PC-3 (cell line): ENCODE data around the gene ATP6V0E2. TPM values are rescaled to one million over a fixed set of nuclear protein-coding genes. Genes with fewer than 3 reads are reported as not detected.

Experiments used
- ATAC-seq: fragments of 200-7000 bp; cut with Tn5 transposase; 2 replicates; pipeline ENCODE4 v1.9.1; 2020; ENCODE audit warnings: mild to moderate bottlenecking, moderate library complexity
- BruUV-seq: library from RNA; stranded (reverse); fragments of 400-500 nt; replicated peaks from 2 replicates; lab custom pipeline; 2021; lab: Mats Ljungman, UMichigan
- CTCF ChIA-PET: fragments of 300-600 bp; sonication (Branson Sonifier 250); formaldehyde crosslinking; loops from one replicate; lab custom pipeline; 2022; ENCODE audit warnings: antibody characterized with exemption; lab: Charles Lee
- POLR2A ChIA-PET: fragments of 300-600 bp; sonication (Branson Sonifier 250); formaldehyde crosslinking; loops from one replicate; lab custom pipeline; 2022; ENCODE audit warnings: antibody characterized with exemption; ENCODE audit not compliant: unreplicated experiment; lab: Charles Lee
- DNase-seq: peaks from one replicate; pipeline ENCODE4 v3.0.0-alpha.2; 2015
- H2AFZ ChIP-seq: fragments of 300-600 bp; sonication (generic); 2 replicates; pipeline ENCODE4 v1.6.0; 2016; ENCODE audit warnings: antibody characterized with exemption, low read length
- H3F3A ChIP-seq: fragments of 300-600 bp; sonication (generic); one replicate; pipeline ENCODE4 v1.6.0; 2017; ENCODE audit warnings: antibody characterized with exemption, low read length, control low read depth, mild to moderate bottlenecking; ENCODE audit not compliant: unreplicated experiment
- H3K27ac ChIP-seq: fragments of 300-600 bp; sonication (generic); 2 replicates; pipeline ENCODE4 v1.5.1; 2016; ENCODE audit warnings: mild to moderate bottlenecking, low read length
- H3K27me3 ChIP-seq: fragments of 300-600 bp; sonication (generic); 2 replicates; pipeline ENCODE4 v1.6.1; 2016; ENCODE audit warnings: low read length, mixed read lengths
- H3K36me3 ChIP-seq: fragments of 300-600 bp; sonication (generic); 2 replicates; pipeline ENCODE4 v1.6.1; 2016; ENCODE audit warnings: low read depth, mixed run types, low read length, mixed read lengths
- H3K4me1 ChIP-seq: fragments of 300-600 bp; sonication (generic); 2 replicates; pipeline ENCODE4 v1.5.1; 2016; ENCODE audit warnings: low read length; ENCODE audit not compliant: insufficient read depth
- H3K4me2 ChIP-seq: fragments of 300-600 bp; sonication (generic); 2 replicates; pipeline ENCODE4 v1.6.0; 2016; ENCODE audit warnings: low read length
- H3K4me3 ChIP-seq: fragments of 300-600 bp; sonication (generic); 2 replicates; pipeline ENCODE4 v1.5.1; 2016; ENCODE audit warnings: mild to moderate bottlenecking, low read length, mixed read lengths
- H3K79me2 ChIP-seq: fragments of 300-600 bp; sonication (generic); 2 replicates; pipeline ENCODE4 v1.6.1; 2017; ENCODE audit warnings: low read length, mixed read lengths
- H3K9ac ChIP-seq: fragments of 300-600 bp; sonication (generic); 2 replicates; pipeline ENCODE4 v1.6.0; 2016; ENCODE audit warnings: mild to moderate bottlenecking, low read length
- H3K9me2 ChIP-seq: fragments of 300-600 bp; sonication (generic); replicated peaks from 2 replicates; pipeline ENCODE4 v1.6.1; 2016; ENCODE audit warnings: mixed run types, low read length, mixed read lengths
- H3K9me3 ChIP-seq: fragments of 300-600 bp; sonication (generic); 2 replicates; pipeline ENCODE4 v1.6.1; 2016; ENCODE audit warnings: low read length, mixed read lengths
- H4K20me1 ChIP-seq: fragments of 300-600 bp; sonication (generic); 2 replicates; pipeline ENCODE4 v1.6.1; 2016; ENCODE audit warnings: low read length, mixed read lengths
- EZH2 ChIP-seq: fragments of 300-600 bp; sonication (generic); IDR thresholded peaks from one replicate; pipeline ENCODE4 v1.6.1; 2017; ENCODE audit warnings: antibody characterized with exemption, mild to moderate bottlenecking, low read length; ENCODE audit not compliant: unreplicated experiment
- EZH2phosphoT487 ChIP-seq: fragments of 300-600 bp; sonication (generic); IDR thresholded peaks from 2 replicates; pipeline ENCODE4 v1.6.1; 2018; ENCODE audit warnings: mild to moderate bottlenecking, antibody characterized with exemption, low read length, borderline replicate concordance
- intact Hi-C: fragments of 100-400 bp; cut with micrococcal nuclease; formaldehyde crosslinking; loops from 2 replicates; pipeline ENCODE4 v1.9.0; 2023
- total RNA-seq: library from RNA; depleted of rRNA; stranded (reverse); fragments of >200 nt; gene quantifications from 2 replicates; pipeline ENCODE4 v1.2.3, GENCODE V29; 2014
- TF ChIP-seq, protein P1 (sequence below): fragments of 300-600 bp; sonication (generic); conservative IDR thresholded peaks from 2 replicates; pipeline ENCODE4 v1.5.1; 2017; ENCODE audit warnings: antibody characterized with exemption, low read depth, mild to moderate bottlenecking, low read length

Gene ATP6V0E2
- total RNA-seq, 1 experiment from 2014 or later, result 78.2 TPM

DNA sequence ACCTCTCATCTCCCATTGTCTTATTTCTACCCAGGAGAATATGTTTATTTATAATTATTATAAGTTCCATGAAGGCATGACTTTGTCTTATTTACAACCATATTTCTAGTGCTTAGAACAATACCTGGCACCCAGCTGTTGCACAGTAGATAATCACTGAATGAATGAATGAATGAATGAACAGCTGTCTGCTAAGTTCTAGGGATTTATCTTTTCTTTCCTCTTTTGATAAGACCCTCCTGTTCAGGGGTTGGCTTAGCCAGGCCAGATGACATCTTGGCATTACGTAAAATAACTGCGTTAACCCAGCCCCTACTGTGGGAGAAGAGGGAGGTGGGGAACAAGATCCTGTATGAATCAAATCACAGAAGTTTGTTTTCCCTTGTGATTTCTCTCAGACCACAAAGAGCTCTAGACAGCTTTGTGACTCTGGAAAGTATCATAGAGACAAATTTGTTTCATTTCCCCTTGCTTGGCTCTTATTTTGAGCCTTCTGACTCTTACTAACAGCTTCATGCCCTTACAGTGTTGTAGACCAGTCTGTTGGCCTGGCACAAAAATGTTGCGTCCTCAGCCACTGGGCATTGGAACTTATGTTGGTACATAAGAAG is 27.2 kb upstream of the ATP6V0E2 start:
- Histone ChIP-seq H3K4me2 (no peak overlapping the region), H3K9me2 (no peaks in the 10 kb centered on the region), H3F3A (no peaks in the 10 kb centered on the region), H2AFZ (no peak overlapping the region), H4K20me1 (no peaks in the 10 kb centered on the region), H3K36me3 (no peaks in the 10 kb centered on the region), H3K27me3 (no peaks in the 10 kb centered on the region), H3K4me3 (no peak overlapping the region), H3K79me2 (no peaks in the 10 kb centered on the region), H3K9ac (no peak overlapping the region), H3K9me3 (no peaks in the 10 kb centered on the region), H3K4me1 (no peaks in the 10 kb centered on the region), H3K27ac (no peak overlapping the region)
- intact Hi-C loops, result no loop called here
- DNase-seq, result no peak
- no TSS peak for BruUV-seq
- ChIA-PET CTCF (no interaction called here), POLR2A (no interaction called here)
- TF ChIP-seq, protein P1, sequence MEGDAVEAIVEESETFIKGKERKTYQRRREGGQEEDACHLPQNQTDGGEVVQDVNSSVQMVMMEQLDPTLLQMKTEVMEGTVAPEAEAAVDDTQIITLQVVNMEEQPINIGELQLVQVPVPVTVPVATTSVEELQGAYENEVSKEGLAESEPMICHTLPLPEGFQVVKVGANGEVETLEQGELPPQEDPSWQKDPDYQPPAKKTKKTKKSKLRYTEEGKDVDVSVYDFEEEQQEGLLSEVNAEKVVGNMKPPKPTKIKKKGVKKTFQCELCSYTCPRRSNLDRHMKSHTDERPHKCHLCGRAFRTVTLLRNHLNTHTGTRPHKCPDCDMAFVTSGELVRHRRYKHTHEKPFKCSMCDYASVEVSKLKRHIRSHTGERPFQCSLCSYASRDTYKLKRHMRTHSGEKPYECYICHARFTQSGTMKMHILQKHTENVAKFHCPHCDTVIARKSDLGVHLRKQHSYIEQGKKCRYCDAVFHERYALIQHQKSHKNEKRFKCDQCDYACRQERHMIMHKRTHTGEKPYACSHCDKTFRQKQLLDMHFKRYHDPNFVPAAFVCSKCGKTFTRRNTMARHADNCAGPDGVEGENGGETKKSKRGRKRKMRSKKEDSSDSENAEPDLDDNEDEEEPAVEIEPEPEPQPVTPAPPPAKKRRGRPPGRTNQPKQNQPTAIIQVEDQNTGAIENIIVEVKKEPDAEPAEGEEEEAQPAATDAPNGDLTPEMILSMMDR, result no peak
- TF ChIP-seq EZH2phosphoT487, result no peak
- TF ChIP-seq EZH2, result no peak
- no peak for ATAC-seq

DNA sequence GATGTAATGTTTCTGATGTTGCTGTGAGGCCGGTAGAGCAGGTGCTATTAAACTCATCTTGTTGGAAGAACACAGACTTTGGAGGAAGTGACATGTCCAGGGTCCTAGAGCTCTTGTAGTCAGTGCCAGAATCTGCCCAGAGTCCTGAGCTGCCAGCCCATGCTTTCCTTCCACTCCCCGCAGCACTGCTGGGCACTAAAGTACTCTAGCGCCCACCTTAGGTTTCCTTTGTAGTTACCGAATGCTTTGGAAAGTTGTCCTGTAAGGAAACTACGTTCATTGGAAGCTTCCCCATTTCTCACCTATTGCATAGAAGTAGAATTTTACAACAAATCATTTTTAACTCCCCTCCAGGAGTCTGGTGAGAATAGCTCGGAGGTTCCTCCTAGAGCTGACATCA is 24.6 kb upstream of the ATP6V0E2 start:
- Histone ChIP-seq H3K4me3 (no peak overlapping the region), H3K9ac (no peak overlapping the region), H3K9me3 (no peaks in the 10 kb centered on the region), H3K36me3 (no peaks in the 10 kb centered on the region), H3K27me3 (no peaks in the 10 kb centered on the region), H3K79me2 (no peaks in the 10 kb centered on the region), H3F3A (no peaks in the 10 kb centered on the region), H3K4me1 (no peaks in the 10 kb centered on the region), H3K9me2 (no peaks in the 10 kb centered on the region), H2AFZ (no peak overlapping the region), H4K20me1 (no peaks in the 10 kb centered on the region), H3K4me2 (no peak overlapping the region), H3K27ac (no peak overlapping the region)
- POLR2A ChIA-PET, result no interaction called here
- intact Hi-C loops, result no loop called here
- no TSS peak for BruUV-seq
- DNase-seq, result no peak
- CTCF ChIA-PET, result no interaction called here
- TF ChIP-seq, protein P1, result 0 out of 2 replicates have a peak, but pooled peaks have one; percentile 20
- no peak for TF ChIP-seq EZH2phosphoT487
- no peak for ATAC-seq

DNA sequence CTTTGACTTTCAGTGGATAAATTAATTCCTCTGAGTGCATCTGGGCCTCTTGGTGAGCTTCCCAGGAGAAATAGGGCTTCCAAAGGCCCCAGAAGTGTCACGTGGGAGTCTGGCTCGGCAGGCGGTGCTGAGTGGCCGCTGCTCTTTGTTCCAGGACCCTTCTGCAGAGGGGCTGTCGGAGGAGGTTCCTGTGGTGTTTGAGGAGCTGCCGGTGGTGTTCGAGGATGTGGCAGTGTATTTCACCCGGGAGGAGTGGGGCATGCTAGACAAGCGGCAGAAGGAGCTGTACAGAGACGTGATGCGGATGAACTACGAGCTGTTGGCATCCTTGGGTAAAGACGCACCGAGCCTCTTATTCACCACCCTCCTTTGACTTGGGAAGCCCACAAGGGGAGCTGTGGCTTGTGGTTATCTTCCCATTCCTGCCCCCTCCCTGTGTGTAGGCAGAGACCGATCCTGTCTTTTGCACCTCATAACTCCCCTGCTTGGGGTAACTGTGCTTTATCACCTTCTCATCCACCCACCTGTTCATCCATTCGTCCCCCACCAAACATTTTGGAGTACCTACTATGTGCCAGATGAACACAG is 23.7 kb upstream of the ATP6V0E2 start:
- no TSS peak for BruUV-seq
- H3K36me3 ChIP-seq, result no peaks in the 10 kb centered on the region
- no peaks in the 10 kb centered on the region for H3K9me2 ChIP-seq
- H2AFZ ChIP-seq, result no peak overlapping the region
- intact Hi-C loops, result no loop called here
- H3F3A ChIP-seq, result no peaks in the 10 kb centered on the region
- H3K4me2 ChIP-seq, result no peak overlapping the region
- H3K79me2 ChIP-seq, result no peaks in the 10 kb centered on the region
- H3K9me3 ChIP-seq, result no peaks in the 10 kb centered on the region
- ChIA-PET CTCF (no interaction called here), POLR2A (no interaction called here)
- H3K4me3 ChIP-seq, result no peak overlapping the region
- H3K27me3 ChIP-seq, result no peaks in the 10 kb centered on the region
- TF ChIP-seq EZH2phosphoT487 (no peak), EZH2 (no peak)
- TF ChIP-seq, protein P1, result no peak
- no peaks in the 10 kb centered on the region for H4K20me1 ChIP-seq
- ATAC-seq (no peak), DNase-seq (no peak)
- no peak overlapping the region for H3K27ac ChIP-seq
- peaks cover 6% of the 10 kb centered on the region; the same call in 1 of the 2 replicates for H3K4me1 ChIP-seq
- no peak overlapping the region for H3K9ac ChIP-seq
